ENCODE data around the gene ADSS2. TPM values are rescaled to one million over a fixed set of nuclear protein-coding genes. Genes with fewer than 3 reads are reported as not detected.
"Not testable (repeated sequence)": the region's sequence is repeated elsewhere in the genome, so short reads cannot be mapped to it uniquely, and the experiment has no call there.

Gene ADSS2
- total RNA-seq, 1 donor = 52.8 TPM

DNA sequence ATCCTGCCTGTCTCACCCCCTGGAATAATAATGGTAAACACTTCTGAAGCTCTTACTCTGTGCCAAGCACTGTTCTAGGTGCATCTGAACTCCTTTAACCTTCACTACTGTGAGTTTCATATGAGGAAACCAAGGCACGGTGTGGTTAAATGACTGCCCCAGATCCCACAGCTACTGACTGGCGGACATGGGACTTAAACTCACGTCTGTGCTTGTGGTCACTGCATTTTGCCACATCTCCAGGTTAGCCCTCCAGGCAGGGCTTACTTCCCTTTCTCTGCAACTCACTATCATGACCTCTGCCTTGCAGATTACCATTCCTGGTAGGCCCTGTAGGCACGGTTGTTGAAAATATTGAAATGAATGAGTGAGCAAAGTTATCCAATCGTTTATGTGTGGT lies 83.4 kb downstream of the ADSS2 start:
- peak overlapping the region; percentile 2 for H2AFZ ChIP-seq (ENCODE audit: low read length)

DNA sequence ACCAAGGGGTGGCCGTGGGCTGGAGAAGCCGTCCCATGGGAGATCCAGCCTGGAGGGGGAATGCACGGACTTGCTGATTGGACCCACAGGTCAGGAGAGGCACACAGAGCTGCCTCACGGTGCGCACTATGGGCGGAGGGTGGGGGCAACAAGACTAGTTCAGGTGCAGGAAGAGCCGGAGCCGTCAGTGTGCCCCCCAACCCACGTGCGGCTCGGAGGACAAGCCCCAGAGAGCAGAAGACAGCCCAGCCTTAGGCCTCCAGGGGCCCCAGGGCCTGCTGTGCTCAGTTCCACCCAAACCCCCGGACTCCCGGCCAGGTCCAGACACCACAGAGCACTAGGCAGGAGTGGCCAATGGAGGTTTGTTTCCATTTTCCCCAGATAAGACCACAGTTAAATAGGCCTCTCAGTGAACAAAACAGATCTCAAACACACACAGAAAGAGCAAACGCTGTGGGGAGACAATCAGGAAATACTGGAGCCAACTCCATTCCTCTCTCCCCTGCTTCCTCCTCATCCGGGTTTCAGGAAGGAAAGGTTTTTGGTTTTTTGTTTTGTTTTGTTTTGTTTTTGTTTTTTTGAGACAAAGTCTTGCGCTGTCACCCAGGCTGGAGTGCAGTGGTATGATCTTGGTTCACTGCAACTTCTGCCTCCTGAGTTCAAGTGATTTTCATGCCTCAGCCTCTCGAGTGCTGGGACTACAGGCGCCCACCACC lies 84.2 kb downstream of the ADSS2 start:
- no peaks in the 10 kb centered on the region for H3K79me2 ChIP-seq (ENCODE audit: insufficient read depth, low read length)
- TF ChIP-seq, protein P1, sequence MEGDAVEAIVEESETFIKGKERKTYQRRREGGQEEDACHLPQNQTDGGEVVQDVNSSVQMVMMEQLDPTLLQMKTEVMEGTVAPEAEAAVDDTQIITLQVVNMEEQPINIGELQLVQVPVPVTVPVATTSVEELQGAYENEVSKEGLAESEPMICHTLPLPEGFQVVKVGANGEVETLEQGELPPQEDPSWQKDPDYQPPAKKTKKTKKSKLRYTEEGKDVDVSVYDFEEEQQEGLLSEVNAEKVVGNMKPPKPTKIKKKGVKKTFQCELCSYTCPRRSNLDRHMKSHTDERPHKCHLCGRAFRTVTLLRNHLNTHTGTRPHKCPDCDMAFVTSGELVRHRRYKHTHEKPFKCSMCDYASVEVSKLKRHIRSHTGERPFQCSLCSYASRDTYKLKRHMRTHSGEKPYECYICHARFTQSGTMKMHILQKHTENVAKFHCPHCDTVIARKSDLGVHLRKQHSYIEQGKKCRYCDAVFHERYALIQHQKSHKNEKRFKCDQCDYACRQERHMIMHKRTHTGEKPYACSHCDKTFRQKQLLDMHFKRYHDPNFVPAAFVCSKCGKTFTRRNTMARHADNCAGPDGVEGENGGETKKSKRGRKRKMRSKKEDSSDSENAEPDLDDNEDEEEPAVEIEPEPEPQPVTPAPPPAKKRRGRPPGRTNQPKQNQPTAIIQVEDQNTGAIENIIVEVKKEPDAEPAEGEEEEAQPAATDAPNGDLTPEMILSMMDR (IDR thresholded peaks at IDR 0.05; ENCODE audit: extremely low read depth, low read depth, low read length) = no peak
- no peak overlapping the region for H2AFZ ChIP-seq (ENCODE audit: low read length)
- no peak overlapping the region for H3K4me2 ChIP-seq (ENCODE audit: insufficient read depth, low read length)
- no peak overlapping the region for H3K27ac ChIP-seq (ENCODE audit: low read depth, low read length)
- H3K4me3 ChIP-seq (ENCODE audit: insufficient read depth, low read length) = no peak overlapping the region
- H3K9me3 ChIP-seq (ENCODE audit: low read depth, low read length) = no peaks in the 10 kb centered on the region
- H3K4me1 ChIP-seq (ENCODE audit: insufficient read depth, low read length) = peaks cover 22% of the 10 kb centered on the region
- no peaks in the 10 kb centered on the region for H3K27me3 ChIP-seq (ENCODE audit: insufficient read depth, low read length)
- H3K36me3 ChIP-seq (ENCODE audit: insufficient read depth, low read length) = no peaks in the 10 kb centered on the region
- DNase-seq (ENCODE audit: insufficient read length, low spot score, missing footprints) = no peak
- H4K20me1 ChIP-seq (ENCODE audit: insufficient read depth, low read length) = no peaks in the 10 kb centered on the region

More for the DNA sequence above, 83.4 kb downstream of the ADSS2 start:
- H3K79me2 ChIP-seq (ENCODE audit: insufficient read depth, low read length) = no peaks in the 10 kb centered on the region
- no peaks in the 10 kb centered on the region for H3K36me3 ChIP-seq (ENCODE audit: insufficient read depth, low read length)
- no peak overlapping the region for H3K4me3 ChIP-seq (ENCODE audit: insufficient read depth, low read length)
- peaks cover 22% of the 10 kb centered on the region for H3K4me1 ChIP-seq (ENCODE audit: insufficient read depth, low read length)
- H3K27ac ChIP-seq (ENCODE audit: low read depth, low read length) = peak overlapping the region; percentile 76
- TF ChIP-seq, protein P1 (IDR thresholded peaks at IDR 0.05; ENCODE audit: extremely low read depth, low read depth, low read length) = no peak
- peak; percentile 32 for DNase-seq (ENCODE audit: insufficient read length, low spot score, missing footprints)
- no peaks in the 10 kb centered on the region for H4K20me1 ChIP-seq (ENCODE audit: insufficient read depth, low read length)
- H3K27me3 ChIP-seq (ENCODE audit: insufficient read depth, low read length) = no peaks in the 10 kb centered on the region
- H3K9me3 ChIP-seq (ENCODE audit: low read depth, low read length) = no peaks in the 10 kb centered on the region
- no peak overlapping the region for H3K4me2 ChIP-seq (ENCODE audit: insufficient read depth, low read length)

DNA sequence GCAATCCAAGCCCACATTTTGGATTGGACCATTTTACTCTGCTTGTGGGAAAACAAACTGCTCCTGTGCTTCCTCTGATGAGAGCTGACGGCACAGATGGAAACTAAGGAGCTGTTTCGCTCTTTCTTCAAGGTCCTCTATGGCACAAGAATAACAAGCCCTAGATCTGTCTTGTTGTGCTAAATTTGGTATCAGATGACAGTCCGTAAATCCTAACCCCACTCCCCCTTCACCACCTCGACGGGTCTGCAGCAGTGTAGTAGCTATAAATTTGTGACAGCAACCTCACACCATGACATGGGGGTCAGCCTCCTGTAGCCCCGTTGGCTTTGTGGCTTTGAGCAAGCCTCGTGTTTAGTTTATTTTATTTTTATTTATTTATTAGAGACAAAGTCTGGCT lies 85.9 kb downstream of the ADSS2 start:
- peak overlapping the region; percentile 60 for H2AFZ ChIP-seq (ENCODE audit: low read length)
- no peak overlapping the region for H3K4me2 ChIP-seq (ENCODE audit: insufficient read depth, low read length)
- TF ChIP-seq, protein P1 (IDR thresholded peaks at IDR 0.05; ENCODE audit: extremely low read depth, low read depth, low read length) = no peak

DNA sequence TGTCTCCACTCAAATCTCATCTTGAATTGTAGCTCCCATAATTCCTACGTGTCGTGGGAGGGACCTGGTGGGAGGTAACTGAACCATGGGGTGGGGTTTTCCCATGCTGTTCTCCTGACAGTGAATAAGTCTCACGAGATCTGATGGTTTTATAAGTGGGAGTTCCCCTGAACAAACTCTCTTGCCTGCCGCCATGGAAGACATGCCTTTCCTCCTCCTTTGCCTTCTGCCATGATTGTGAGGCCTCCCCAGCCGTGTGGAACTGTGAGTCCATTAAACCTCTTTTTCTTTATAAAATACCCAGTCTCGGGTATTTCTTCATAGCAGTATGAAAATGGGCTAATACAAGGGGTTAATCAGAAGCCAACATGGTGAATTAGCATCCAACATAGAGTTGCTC lies 86.4 kb downstream of the ADSS2 start:
- not testable (repeated sequence) for DNase-seq (ENCODE audit: insufficient read length, low spot score, missing footprints); H3K9me3 ChIP-seq (ENCODE audit: low read depth, low read length); H3K4me2 ChIP-seq (ENCODE audit: insufficient read depth, low read length); H3K27ac ChIP-seq (ENCODE audit: low read depth, low read length); H3K4me3 ChIP-seq (ENCODE audit: insufficient read depth, low read length); H3K79me2 ChIP-seq (ENCODE audit: insufficient read depth, low read length); H2AFZ ChIP-seq (ENCODE audit: low read length); H4K20me1 ChIP-seq (ENCODE audit: insufficient read depth, low read length); H3K36me3 ChIP-seq (ENCODE audit: insufficient read depth, low read length); H3K27me3 ChIP-seq (ENCODE audit: insufficient read depth, low read length)
- peaks cover 27% of the 10 kb centered on the region for H3K4me1 ChIP-seq (ENCODE audit: insufficient read depth, low read length)

More for the DNA sequence above, 85.9 kb downstream of the ADSS2 start:
- Histone ChIP-seq H4K20me1 (ENCODE audit: insufficient read depth, low read length) (no peaks in the 10 kb centered on the region), H3K79me2 (ENCODE audit: insufficient read depth, low read length) (no peaks in the 10 kb centered on the region), H3K4me1 (ENCODE audit: insufficient read depth, low read length) (peaks cover 27% of the 10 kb centered on the region), H3K36me3 (ENCODE audit: insufficient read depth, low read length) (no peaks in the 10 kb centered on the region), H3K9me3 (ENCODE audit: low read depth, low read length) (no peaks in the 10 kb centered on the region), H3K4me3 (ENCODE audit: insufficient read depth, low read length) (no peak overlapping the region), H3K27ac (ENCODE audit: low read depth, low read length) (no peak overlapping the region), H3K27me3 (ENCODE audit: insufficient read depth, low read length) (no peaks in the 10 kb centered on the region)
- DNase-seq (ENCODE audit: insufficient read length, low spot score, missing footprints) = no peak

All from osteoblast (primary cell).